G401 (cell line): ENCODE data around the gene MLLT10. TPM values are rescaled to one million over a fixed set of nuclear protein-coding genes. Genes with fewer than 3 reads are reported as not detected.

Experiments used
- DNase-seq: peaks from one replicate; pipeline ENCODE4 v3.0.0-alpha.2; 2015; ENCODE audit warnings: low spot score
- in situ Hi-C: cut with HindIII; loops from 2 replicates; pipeline ENCODE4 v1.10.0; 2016; ENCODE audit warnings: low sequenced_read_pairs, mixed read lengths
- total RNA-seq: library from RNA; depleted of rRNA; stranded (reverse); fragments of >200 nt; shearing (Covaris generic); gene quantifications from 2 replicates; pipeline ENCODE4 v1.2.3, GENCODE V29; 2014; rRNA removed

MLLT10 gene
- total RNA-seq, 1 experiment from 2014 or later: 30.8 TPM

DNA sequence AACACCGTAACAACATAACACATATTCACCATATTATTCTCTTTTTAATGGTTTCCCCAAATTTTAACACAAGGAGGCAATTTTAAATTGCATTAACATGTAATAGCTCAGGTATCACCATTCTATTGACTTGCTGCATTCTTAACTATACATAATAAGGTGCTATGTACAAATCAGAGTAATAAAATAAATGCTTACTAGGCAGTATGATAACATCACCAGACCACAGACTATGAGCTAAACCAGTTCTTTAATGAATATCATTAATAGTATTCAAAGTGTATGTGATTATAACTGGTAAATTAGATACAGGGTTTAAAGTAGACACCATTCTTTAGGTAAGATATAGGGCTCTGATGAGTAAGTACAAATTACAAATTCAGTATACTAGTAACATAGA, 242.9 kb downstream of the MLLT10 start:
- DNase-seq: no peak
- in situ Hi-C loops: no loop called here

DNA sequence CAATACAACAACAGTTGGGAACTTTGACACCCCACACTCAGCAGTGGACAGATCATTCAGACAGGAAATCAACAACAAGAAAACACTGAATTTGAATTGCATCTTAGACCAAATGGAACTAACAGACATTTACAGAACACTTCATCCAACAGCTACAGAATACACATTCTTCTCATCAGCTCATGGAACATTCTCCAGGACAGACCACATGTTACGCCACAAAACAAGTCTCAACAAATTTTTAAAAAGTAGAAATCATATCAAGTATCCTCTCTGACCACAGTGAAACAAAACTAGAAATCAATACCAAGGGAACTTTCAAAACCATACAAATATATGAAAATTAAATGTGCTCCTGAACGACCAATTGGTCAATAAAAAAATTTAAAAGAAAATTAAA, 257.2 kb downstream of the MLLT10 start:
- in situ Hi-C loops: no loop called here
- DNase-seq: no peak

Other genes with a start within 250 kb of the MLLT10 start
- gene SKIDA1, start 8.6 kb upstream of the MLLT10 start, total RNA-seq: 22.3 and 22.8 TPM in 2 replicates